Mammary epithelial cell (primary cell): ENCODE data around the gene TBX6.

Experiments used
- EZH2 ChIP-seq: IDR thresholded peaks from 2 replicates; pipeline ENCODE4 v1.6.1; 2012; ENCODE audit warnings: low read length, inconsistent platforms, borderline replicate concordance
- TF ChIP-seq, protein P1 (sequence below), 2 donors: IDR thresholded peaks in 1 of 2; conservative IDR thresholded peaks in 1 of 2; 2 replicates each; pipeline ENCODE4 v1.5.1; 2011 to 2012; ENCODE audit warnings: inconsistent platforms in 2 of 2, low read length in 2 of 2, mild to moderate bottlenecking in 2 of 2, control low read depth in 1 of 2, low read depth in 1 of 2; ENCODE audit not compliant: insufficient read depth in 1 of 2; ENCODE audit errors: extremely low read depth in 1 of 2

DNA sequence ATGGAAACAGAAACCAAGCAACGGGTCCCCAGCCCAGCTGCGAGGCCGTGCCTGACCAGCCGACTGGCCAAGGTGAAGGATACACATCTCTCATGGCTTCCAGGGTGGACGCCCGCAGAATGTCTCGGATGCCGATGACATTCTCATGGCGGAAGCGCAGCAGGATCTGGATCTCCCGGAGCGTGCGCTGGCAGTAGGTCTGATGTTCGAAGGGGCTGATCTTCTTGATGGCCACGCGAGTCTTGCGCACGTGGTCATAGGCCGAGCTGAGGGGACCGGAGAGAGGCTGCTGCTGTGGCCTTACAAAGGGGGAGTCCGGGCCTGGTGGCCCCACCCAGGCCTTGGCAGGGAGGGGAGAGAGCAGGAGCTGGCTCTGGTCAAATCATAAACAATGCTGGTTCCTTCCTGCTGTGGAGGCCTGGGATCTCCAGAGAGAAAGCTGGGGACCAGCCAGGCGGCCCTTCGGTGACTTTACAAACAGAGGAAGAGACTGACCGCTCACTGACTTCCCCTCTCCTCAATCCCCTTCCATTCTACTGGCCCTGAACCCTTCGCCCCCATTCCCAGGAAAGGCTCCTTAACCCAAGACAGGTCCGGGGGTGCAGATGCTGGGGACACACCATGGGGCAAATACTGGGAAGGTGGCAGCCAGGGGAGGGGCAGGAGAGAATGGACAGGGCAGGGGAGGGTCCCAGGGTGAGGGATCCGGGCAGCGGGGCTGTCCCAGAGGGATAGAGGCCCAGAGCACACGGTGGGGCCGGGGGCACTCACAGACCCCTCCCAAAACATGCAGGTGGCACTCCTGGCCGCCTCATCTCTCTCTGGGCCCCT lies 30.2 kb upstream of the TBX6 start:
- TF ChIP-seq, protein P1, sequence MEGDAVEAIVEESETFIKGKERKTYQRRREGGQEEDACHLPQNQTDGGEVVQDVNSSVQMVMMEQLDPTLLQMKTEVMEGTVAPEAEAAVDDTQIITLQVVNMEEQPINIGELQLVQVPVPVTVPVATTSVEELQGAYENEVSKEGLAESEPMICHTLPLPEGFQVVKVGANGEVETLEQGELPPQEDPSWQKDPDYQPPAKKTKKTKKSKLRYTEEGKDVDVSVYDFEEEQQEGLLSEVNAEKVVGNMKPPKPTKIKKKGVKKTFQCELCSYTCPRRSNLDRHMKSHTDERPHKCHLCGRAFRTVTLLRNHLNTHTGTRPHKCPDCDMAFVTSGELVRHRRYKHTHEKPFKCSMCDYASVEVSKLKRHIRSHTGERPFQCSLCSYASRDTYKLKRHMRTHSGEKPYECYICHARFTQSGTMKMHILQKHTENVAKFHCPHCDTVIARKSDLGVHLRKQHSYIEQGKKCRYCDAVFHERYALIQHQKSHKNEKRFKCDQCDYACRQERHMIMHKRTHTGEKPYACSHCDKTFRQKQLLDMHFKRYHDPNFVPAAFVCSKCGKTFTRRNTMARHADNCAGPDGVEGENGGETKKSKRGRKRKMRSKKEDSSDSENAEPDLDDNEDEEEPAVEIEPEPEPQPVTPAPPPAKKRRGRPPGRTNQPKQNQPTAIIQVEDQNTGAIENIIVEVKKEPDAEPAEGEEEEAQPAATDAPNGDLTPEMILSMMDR (conservative IDR thresholded peaks at IDR 0.05 in 1 of 2, IDR thresholded peaks at IDR 0.05 in 1 of 2; ENCODE audit: extremely low read depth in 1 of 2, insufficient read depth in 1 of 2, low read depth in 1 of 2, low read length in 2 of 2) = no peak
- no peak for TF ChIP-seq EZH2
